B cell (primary cell): ENCODE results near the gene SMIM28. TPM values are rescaled to one million over a fixed set of nuclear protein-coding genes. Genes with fewer than 3 reads are reported as not detected.

Experiments used
- ATAC-seq: fragments of 200-7000 bp; cut with Tn5 transposase; one replicate; pipeline ENCODE4 v1.10.0; 2021; ENCODE audit warnings: low read depth, mild to moderate bottlenecking, moderate number of reproducible peaks, moderate library complexity
- CTCF ChIA-PET: fragments of 350-600 bp; sonication (Branson Sonifier 250); formaldehyde crosslinking; loops from one replicate; lab custom pipeline; 2021; ENCODE audit warnings: antibody characterized with exemption, inconsistent platforms; lab: Charles Lee
- POLR2A ChIA-PET: fragments of 350-600 bp; sonication (Branson Sonifier 250); formaldehyde crosslinking; loops from one replicate; lab custom pipeline; 2021; ENCODE audit warnings: antibody characterized with exemption; lab: Charles Lee
- DNase-seq: peaks from one replicate; pipeline ENCODE4 v3.0.0; 2013
- H2AFZ ChIP-seq: 2 replicates; pipeline ENCODE4 v1.6.1; 2012; ENCODE audit warnings: mild to moderate bottlenecking, low read depth, low read length; ENCODE audit not compliant: insufficient read depth, poor library complexity, severe bottlenecking
- H3K27ac ChIP-seq, 2 donors: 1 replicate in 1 of 2; 2 replicates in 1 of 2; pipeline ENCODE4 v1.5.1; 2012 to 2013; ENCODE audit warnings: low read length in 2 of 2, mild to moderate bottlenecking in 2 of 2, moderate library complexity in 1 of 2
- H3K27me3 ChIP-seq, 4 experiments: fragments of 200-600 bp in 1 of 4; sonication (generic) in 1 of 4; replicated peaks in 1 of 4; 1 replicate in 2 of 4; 2 replicates in 2 of 4; pipeline versions ENCODE4 v1.6.1 to v1.7.0; 2013 to 2016; ENCODE audit warnings: low read length in 3 of 4, mild to moderate bottlenecking in 2 of 4, mixed read lengths in 1 of 4, moderate library complexity in 1 of 4; ENCODE audit not compliant: insufficient read depth in 4 of 4, control insufficient read depth in 3 of 4; ENCODE audit errors: control extremely low read depth in 1 of 4
- H3K36me3 ChIP-seq, 2 experiments: replicated peaks in 1 of 2; 1 replicate in 1 of 2; 2 replicates in 1 of 2; pipeline versions ENCODE4 v1.6.1 to v1.7.1; 2013; ENCODE audit warnings: low read length in 1 of 2; ENCODE audit not compliant: insufficient read depth in 2 of 2, control insufficient read depth in 1 of 2; ENCODE audit errors: control extremely low read depth in 1 of 2, extremely low read depth in 1 of 2
- H3K4me1 ChIP-seq, 2 donors: fragments of 200-600 bp in 1 of 2; sonication (generic) in 1 of 2; 1 replicate in 1 of 2; 2 replicates in 1 of 2; pipeline versions ENCODE4 v1.5.1 to v1.6.1; 2013 to 2017; ENCODE audit warnings: low read length in 2 of 2; ENCODE audit not compliant: control insufficient read depth in 2 of 2, insufficient read depth in 2 of 2
- H3K4me2 ChIP-seq: replicated peaks from 2 replicates; pipeline ENCODE3; 2012; ENCODE audit warnings: mild to moderate bottlenecking, low read depth, low read length; ENCODE audit not compliant: poor library complexity, severe bottlenecking
- H3K4me3 ChIP-seq, 5 experiments: fragments of 200-600 bp in 1 of 5; sonication (generic) in 1 of 5; 1 replicate in 3 of 5; 2 replicates in 2 of 5; pipeline versions ENCODE4 v1.5.1 to v1.7.0; 2011 to 2016; ENCODE audit warnings: low read length in 4 of 5, mild to moderate bottlenecking in 4 of 5, low read depth in 2 of 5, control low read depth in 1 of 5, moderate library complexity in 1 of 5; ENCODE audit not compliant: insufficient read depth in 1 of 5; ENCODE audit errors: control extremely low read depth in 1 of 5, extremely low read depth in 1 of 5
- H3K79me2 ChIP-seq: fragments of 200-600 bp; sonication (generic); one replicate; pipeline ENCODE4 v1.6.0; 2016; ENCODE audit warnings: low read length; ENCODE audit not compliant: control insufficient read depth, insufficient read depth
- H3K9ac ChIP-seq: fragments of 200-600 bp; sonication (generic); 2 replicates; pipeline ENCODE4 v1.6.1; 2017; ENCODE audit warnings: mild to moderate bottlenecking, low read length, moderate library complexity
- H3K9me3 ChIP-seq, 3 donors: one replicate each; pipeline versions ENCODE4 v1.6.1 to v1.7.1; 2013; ENCODE audit warnings: low read length in 2 of 3; ENCODE audit not compliant: control insufficient read depth in 2 of 3, insufficient read depth in 1 of 3; ENCODE audit errors: control extremely low read depth in 1 of 3
- H4K20me1 ChIP-seq: 2 replicates; pipeline ENCODE4 v1.6.0; 2012; ENCODE audit warnings: mild to moderate bottlenecking, low read length; ENCODE audit not compliant: insufficient read depth, control insufficient read depth, poor library complexity, severe bottlenecking
- H3K27ac Mint-ChIP-seq: one replicate; pipeline ENCODE4 v1.8.0; 2021; ENCODE audit warnings: mixed read lengths
- H3K27me3 Mint-ChIP-seq: one replicate; pipeline ENCODE4 v1.8.0; 2021; ENCODE audit warnings: mixed read lengths
- H3K4me1 Mint-ChIP-seq: one replicate; pipeline ENCODE4 v1.8.0; 2021; ENCODE audit warnings: mixed read lengths
- H3K4me3 Mint-ChIP-seq: one replicate; pipeline ENCODE4 v1.8.0; 2021; ENCODE audit warnings: mixed read lengths
- H3K9me3 Mint-ChIP-seq: one replicate; pipeline ENCODE4 v1.8.0; 2022; ENCODE audit warnings: mixed read lengths; ENCODE audit not compliant: insufficient read depth
- CTCF ChIP-seq: fragments of 200-600 bp; IDR thresholded peaks from one replicate; pipeline ENCODE4 v1.8.0; 2022; ENCODE audit warnings: antibody characterized with exemption, mild to moderate bottlenecking
- EZH2 ChIP-seq: IDR thresholded peaks from 2 replicates; pipeline ENCODE4 v1.6.1; 2012; ENCODE audit warnings: borderline replicate concordance, low read depth, mild to moderate bottlenecking, moderate library complexity, low read length; ENCODE audit not compliant: insufficient read depth, poor library complexity, severe bottlenecking
- WGBS: methylation state at CpG from one replicate; pipeline ENCODE4 v1.1.5; 2013; ENCODE audit warnings: missing lambda C conversion rate; ENCODE audit not compliant: insufficient coverage; 5-methylcytosine and 5-hydroxymethylcytosine counted together
- intact Hi-C: fragments of 100-400 bp; cut with micrococcal nuclease; formaldehyde crosslinking; loops from one replicate; pipeline ENCODE4 v1.10.0; 2022
- polyA plus RNA-seq: library from polyadenylated mRNA; depleted of rRNA; stranded (reverse); fragments of >200 nt; gene quantifications from 2 replicates; pipeline ENCODE4 v1.2.3, GENCODE V29; 2012
- total RNA-seq, 2 donors: library from RNA; stranded (reverse); fragments of 120-200 nt in 1 of 2; gene quantifications; 1 replicate in 1 of 2; 2 replicates in 1 of 2; pipeline versions ENCODE4 v1.2.3 to v1.2.4, GENCODE V29; 2013 to 2022

The SMIM28 gene
- total and polyA plus RNA-seq, 2 donors (not counting 1 experiment from before 2014, with no cell fraction given), result not detected

- H4K20me1 ChIP-seq, result no peaks in the 10 kb centered on the region
- no peaks in the 10 kb centered on the region for H3K27me3 Mint-ChIP-seq
- WGBS, result 96% methylated on average over 4 of the region's 4 CpGs
- H3K27ac Mint-ChIP-seq, result no peak overlapping the region
- H3K9me3 ChIP-seq, result no peaks in the 10 kb centered on the region
- H3K9ac ChIP-seq, result no peak overlapping the region
- no peaks in the 10 kb centered on the region for H3K4me1 Mint-ChIP-seq
- no peak overlapping the region for H3K4me3 Mint-ChIP-seq
- H2AFZ ChIP-seq, result no peak overlapping the region
- no peaks in the 10 kb centered on the region for H3K4me1 ChIP-seq
- H3K9me3 Mint-ChIP-seq, result no peaks in the 10 kb centered on the region
- H3K79me2 ChIP-seq, result no peaks in the 10 kb centered on the region
- H3K4me2 ChIP-seq, result no peak overlapping the region
- ATAC-seq (no peak), DNase-seq (no peak)
- ChIA-PET CTCF (interaction anchor here (0.6 to 1.2 kb wide), 3 partner anchors 9 to 948 kb away, joined by 3 to 5 read pairs (median 3); partner anchors contain the start of gene HEBP2), POLR2A (no interaction called here)
- H3K4me3 ChIP-seq, result no peak overlapping the region
- intact Hi-C loops, result no loop called here
- H3K27ac ChIP-seq, result no peak overlapping the region
- H3K27me3 ChIP-seq, result no peaks in the 10 kb centered on the region
- TF ChIP-seq CTCF (no peak), EZH2 (no peak)
- peaks cover 7 to 41% of the 10 kb centered on the region in 2 experiments for H3K36me3 ChIP-seq
Measured at GRCh38 chr6:138416206-138416605, 38.5 kb downstream of the SMIM28 start.

DNA sequence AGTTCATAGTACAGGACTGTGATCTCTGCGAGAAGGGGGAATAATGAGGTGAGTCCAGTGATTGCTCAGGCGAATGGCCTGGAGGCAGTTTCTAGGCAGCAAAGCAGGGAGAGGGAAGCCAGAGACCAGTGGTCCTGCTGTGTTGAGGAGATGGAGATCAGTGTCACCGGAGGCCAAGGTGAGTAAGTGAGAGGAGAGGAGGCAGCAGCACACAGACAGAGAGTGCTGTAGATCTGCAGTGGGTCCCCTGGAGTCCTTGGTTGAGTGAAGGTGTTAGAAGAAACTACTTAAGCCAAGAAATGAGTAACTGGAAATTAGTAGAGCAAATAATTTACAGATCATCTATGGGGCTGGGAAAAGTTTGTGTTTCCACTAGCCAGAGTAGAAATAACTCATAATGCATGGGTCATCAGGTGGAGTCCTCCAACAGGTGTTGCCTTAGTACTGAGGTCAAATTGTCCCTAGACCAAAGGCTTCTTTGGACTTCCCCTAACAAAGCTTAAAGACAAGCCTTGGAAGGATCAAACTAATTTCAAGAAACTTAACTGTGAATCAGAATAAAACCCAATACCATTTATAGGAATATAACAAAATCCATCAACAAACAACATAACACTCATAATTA lies 39.9 kb downstream of the SMIM28 start:
- ATAC-seq, result no peak
- H3K4me2 ChIP-seq, result no peak overlapping the region
- DNase-seq, result no peak
- ChIA-PET POLR2A (no interaction called here), CTCF (interaction anchor here (1.2 kb wide), 1 partner anchor 8 kb away, joined by 3 read pairs; no protein-coding TSS in a partner anchor)
- no peaks in the 10 kb centered on the region for H3K27me3 Mint-ChIP-seq
- H2AFZ ChIP-seq, result no peak overlapping the region
- intact Hi-C loops, result no loop called here
- no peak overlapping the region for H3K9ac ChIP-seq
- H3K9me3 ChIP-seq, result no peaks in the 10 kb centered on the region
- no peaks in the 10 kb centered on the region for H3K79me2 ChIP-seq
- H3K27ac Mint-ChIP-seq, result no peak overlapping the region
- no peaks in the 10 kb centered on the region for H3K9me3 Mint-ChIP-seq
- H3K36me3 ChIP-seq, result peaks cover 7 to 30% of the 10 kb centered on the region in 2 experiments
- TF ChIP-seq EZH2, result no peak
- no peak for TF ChIP-seq CTCF
- WGBS, result 81% methylated on average over 3 of the region's 3 CpGs
- no peaks in the 10 kb centered on the region for H3K27me3 ChIP-seq
- H3K4me3 Mint-ChIP-seq, result no peak overlapping the region
- H4K20me1 ChIP-seq, result no peaks in the 10 kb centered on the region
- H3K4me1 ChIP-seq, result no peaks in the 10 kb centered on the region
- no peaks in the 10 kb centered on the region for H3K4me1 Mint-ChIP-seq
- H3K4me3 ChIP-seq, result no peak overlapping the region
- no peak overlapping the region for H3K27ac ChIP-seq
